ENCODE data around the gene LRRC75B. TPM values are rescaled to one million over a fixed set of nuclear protein-coding genes. Genes with fewer than 3 reads are reported as not detected.

LRRC75B gene
- total and polyA plus RNA-seq, 2 of the 13 experiments (the other 11 are each of a cell fraction or from before 2014, with no cell fraction given): 11.8 to 34.8 TPM

DNA sequence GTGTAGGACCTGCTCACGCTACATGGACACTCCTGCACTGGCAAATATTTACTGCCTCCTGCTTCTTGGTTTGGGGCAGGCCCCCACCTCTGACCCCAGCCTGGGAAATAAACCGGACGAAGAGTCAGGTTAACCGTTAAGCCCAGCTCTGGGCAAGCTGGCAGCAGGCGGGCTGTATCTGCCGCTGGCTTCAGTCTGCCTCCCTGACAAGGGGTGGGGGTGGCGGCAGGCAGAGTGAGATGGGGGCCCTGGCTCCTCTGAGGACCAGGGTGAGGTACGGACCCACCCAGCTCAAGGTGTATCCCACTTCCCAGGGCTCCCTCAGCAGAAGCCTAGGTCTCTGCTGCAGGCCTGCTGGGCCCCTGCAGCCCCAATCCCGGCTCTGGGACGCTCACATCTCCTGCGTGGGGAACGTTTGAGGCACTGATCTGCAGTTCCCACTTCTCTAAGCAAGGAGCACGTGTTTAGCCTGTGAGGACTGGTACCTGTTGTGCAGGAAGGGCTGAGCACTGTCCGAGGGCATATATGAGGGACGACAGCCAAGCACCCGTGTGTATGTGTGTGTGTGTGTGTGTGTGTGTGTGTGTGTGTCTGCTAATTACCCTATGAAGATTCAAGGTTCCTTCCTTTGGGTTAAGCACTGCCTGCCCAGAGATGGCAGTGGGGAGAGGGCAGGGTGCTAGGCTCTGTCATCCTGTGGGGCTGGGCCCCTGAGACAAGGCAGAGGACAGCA is 1.1 kb upstream of the LRRC75B start (continued):
- TF ChIP-seq, protein P1, sequence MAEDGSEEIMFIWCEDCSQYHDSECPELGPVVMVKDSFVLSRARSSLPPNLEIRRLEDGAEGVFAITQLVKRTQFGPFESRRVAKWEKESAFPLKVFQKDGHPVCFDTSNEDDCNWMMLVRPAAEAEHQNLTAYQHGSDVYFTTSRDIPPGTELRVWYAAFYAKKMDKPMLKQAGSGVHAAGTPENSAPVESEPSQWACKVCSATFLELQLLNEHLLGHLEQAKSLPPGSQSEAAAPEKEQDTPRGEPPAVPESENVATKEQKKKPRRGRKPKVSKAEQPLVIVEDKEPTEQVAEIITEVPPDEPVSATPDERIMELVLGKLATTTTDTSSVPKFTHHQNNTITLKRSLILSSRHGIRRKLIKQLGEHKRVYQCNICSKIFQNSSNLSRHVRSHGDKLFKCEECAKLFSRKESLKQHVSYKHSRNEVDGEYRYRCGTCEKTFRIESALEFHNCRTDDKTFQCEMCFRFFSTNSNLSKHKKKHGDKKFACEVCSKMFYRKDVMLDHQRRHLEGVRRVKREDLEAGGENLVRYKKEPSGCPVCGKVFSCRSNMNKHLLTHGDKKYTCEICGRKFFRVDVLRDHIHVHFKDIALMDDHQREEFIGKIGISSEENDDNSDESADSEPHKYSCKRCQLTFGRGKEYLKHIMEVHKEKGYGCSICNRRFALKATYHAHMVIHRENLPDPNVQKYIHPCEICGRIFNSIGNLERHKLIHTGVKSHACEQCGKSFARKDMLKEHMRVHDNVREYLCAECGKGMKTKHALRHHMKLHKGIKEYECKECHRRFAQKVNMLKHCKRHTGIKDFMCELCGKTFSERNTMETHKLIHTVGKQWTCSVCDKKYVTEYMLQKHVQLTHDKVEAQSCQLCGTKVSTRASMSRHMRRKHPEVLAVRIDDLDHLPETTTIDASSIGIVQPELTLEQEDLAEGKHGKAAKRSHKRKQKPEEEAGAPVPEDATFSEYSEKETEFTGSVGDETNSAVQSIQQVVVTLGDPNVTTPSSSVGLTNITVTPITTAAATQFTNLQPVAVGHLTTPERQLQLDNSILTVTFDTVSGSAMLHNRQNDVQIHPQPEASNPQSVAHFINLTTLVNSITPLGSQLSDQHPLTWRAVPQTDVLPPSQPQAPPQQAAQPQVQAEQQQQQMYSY (CRISPR knock-in tag; IDR thresholded peaks at IDR 0.05): no peak
- no peak for TF ChIP-seq MXD4 (CRISPR knock-in tag; IDR thresholded peaks at IDR 0.05)
- no peak for TF ChIP-seq DNMT1 (CRISPR knock-in tag; IDR thresholded peaks at IDR 0.05)
- no peak for TF ChIP-seq PHF8 (CRISPR knock-in tag; IDR thresholded peaks at IDR 0.05)
- TF ChIP-seq ZNF546 (CRISPR knock-in tag; conservative IDR thresholded peaks at IDR 0.05): no peak
- TF ChIP-seq, protein P2, sequence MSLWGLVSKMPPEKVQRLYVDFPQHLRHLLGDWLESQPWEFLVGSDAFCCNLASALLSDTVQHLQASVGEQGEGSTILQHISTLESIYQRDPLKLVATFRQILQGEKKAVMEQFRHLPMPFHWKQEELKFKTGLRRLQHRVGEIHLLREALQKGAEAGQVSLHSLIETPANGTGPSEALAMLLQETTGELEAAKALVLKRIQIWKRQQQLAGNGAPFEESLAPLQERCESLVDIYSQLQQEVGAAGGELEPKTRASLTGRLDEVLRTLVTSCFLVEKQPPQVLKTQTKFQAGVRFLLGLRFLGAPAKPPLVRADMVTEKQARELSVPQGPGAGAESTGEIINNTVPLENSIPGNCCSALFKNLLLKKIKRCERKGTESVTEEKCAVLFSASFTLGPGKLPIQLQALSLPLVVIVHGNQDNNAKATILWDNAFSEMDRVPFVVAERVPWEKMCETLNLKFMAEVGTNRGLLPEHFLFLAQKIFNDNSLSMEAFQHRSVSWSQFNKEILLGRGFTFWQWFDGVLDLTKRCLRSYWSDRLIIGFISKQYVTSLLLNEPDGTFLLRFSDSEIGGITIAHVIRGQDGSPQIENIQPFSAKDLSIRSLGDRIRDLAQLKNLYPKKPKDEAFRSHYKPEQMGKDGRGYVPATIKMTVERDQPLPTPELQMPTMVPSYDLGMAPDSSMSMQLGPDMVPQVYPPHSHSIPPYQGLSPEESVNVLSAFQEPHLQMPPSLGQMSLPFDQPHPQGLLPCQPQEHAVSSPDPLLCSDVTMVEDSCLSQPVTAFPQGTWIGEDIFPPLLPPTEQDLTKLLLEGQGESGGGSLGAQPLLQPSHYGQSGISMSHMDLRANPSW (CRISPR knock-in tag; IDR thresholded peaks at IDR 0.05; ENCODE audit: borderline replicate concordance): no peak
- 0 out of 2 replicates have a peak, but pooled peaks have one; percentile 14 for TF ChIP-seq ZNF281 (CRISPR knock-in tag; IDR thresholded peaks at IDR 0.05; ENCODE audit: borderline replicate concordance)
- TF ChIP-seq ZNF589 (CRISPR knock-in tag; conservative IDR thresholded peaks at IDR 0.05): no peak
- no peak for TF ChIP-seq ZNF12 (CRISPR knock-in tag; IDR thresholded peaks at IDR 0.05)
- no peak for TF ChIP-seq ZNF790 (CRISPR knock-in tag; IDR thresholded peaks at IDR 0.05; ENCODE audit: borderline replicate concordance)
- TF ChIP-seq MAX (IDR thresholded peaks at IDR 0.05): peak; percentile 48; the same call in 1 of the 2 replicates
- no peak for TF ChIP-seq ZNF749 (CRISPR knock-in tag; IDR thresholded peaks at IDR 0.05; ENCODE audit: borderline replicate concordance)
- no peak for TF ChIP-seq POGZ (CRISPR knock-in tag; IDR thresholded peaks at IDR 0.05)
- TF ChIP-seq CREB1 (IDR thresholded peaks at IDR 0.05): no peak
- TF ChIP-seq CREB1 (CRISPR knock-in tag; IDR thresholded peaks at IDR 0.05): no peak
- TF ChIP-seq NFE2L1 (CRISPR knock-in tag; IDR thresholded peaks at IDR 0.05; ENCODE audit: borderline replicate concordance): no peak
- no peak for TF ChIP-seq MTA3 (CRISPR knock-in tag; IDR thresholded peaks at IDR 0.05)

All from HepG2 (cell line).